Endothelial cell (in vitro differentiated cells): Measurements from ENCODE around the gene CCNI2. TPM values are rescaled to one million over a fixed set of nuclear protein-coding genes. Genes with fewer than 3 reads are reported as not detected.

Experiments used
- DNase-seq: peaks from one replicate; pipeline ENCODE4 v3.0.0; 2021; ENCODE audit warnings: low spot score
- H3K27ac Mint-ChIP-seq: one replicate; pipeline ENCODE4 v1.8.0; 2021; ENCODE audit warnings: mixed read lengths, inconsistent platforms; ENCODE audit not compliant: unreplicated experiment
- H3K27me3 Mint-ChIP-seq: one replicate; pipeline ENCODE4 v1.8.0; 2021; ENCODE audit warnings: mild to moderate bottlenecking, moderate library complexity, mixed read lengths, inconsistent platforms; ENCODE audit not compliant: unreplicated experiment
- H3K36me3 Mint-ChIP-seq: one replicate; pipeline ENCODE4 v1.8.0; 2021; ENCODE audit warnings: mild to moderate bottlenecking, low read depth, mixed read lengths, inconsistent platforms; ENCODE audit not compliant: unreplicated experiment
- H3K4me1 Mint-ChIP-seq: one replicate; pipeline ENCODE4 v1.8.0; 2021; ENCODE audit warnings: mild to moderate bottlenecking, mixed read lengths, inconsistent platforms; ENCODE audit not compliant: unreplicated experiment
- H3K4me3 Mint-ChIP-seq: one replicate; pipeline ENCODE4 v1.8.0; 2021; ENCODE audit warnings: mild to moderate bottlenecking, mixed read lengths, inconsistent platforms; ENCODE audit not compliant: unreplicated experiment
- H3K9me3 Mint-ChIP-seq: one replicate; pipeline ENCODE4 v1.8.0; 2021; ENCODE audit warnings: mixed read lengths, inconsistent platforms; ENCODE audit not compliant: unreplicated experiment
- total RNA-seq: library from RNA; stranded (reverse); fragmentation: NEBNext Ultra II Directional; extraction: Animal tissue kit (Norgen Biotek cat#: 25700); gene quantifications from one replicate; pipeline ENCODE4 v1.2.1, GENCODE V29; 2021; ENCODE audit not compliant: unreplicated experiment
- TF ChIP-seq, protein P1 (sequence below): fragments of 200-600 bp; sonication (generic); IDR thresholded peaks from one replicate; pipeline ENCODE4 v1.5.0; 2021; ENCODE audit warnings: antibody characterized with exemption; ENCODE audit not compliant: unreplicated experiment

CCNI2 gene
- total RNA-seq, 1 donor from 2014 or later: not detected

DNA sequence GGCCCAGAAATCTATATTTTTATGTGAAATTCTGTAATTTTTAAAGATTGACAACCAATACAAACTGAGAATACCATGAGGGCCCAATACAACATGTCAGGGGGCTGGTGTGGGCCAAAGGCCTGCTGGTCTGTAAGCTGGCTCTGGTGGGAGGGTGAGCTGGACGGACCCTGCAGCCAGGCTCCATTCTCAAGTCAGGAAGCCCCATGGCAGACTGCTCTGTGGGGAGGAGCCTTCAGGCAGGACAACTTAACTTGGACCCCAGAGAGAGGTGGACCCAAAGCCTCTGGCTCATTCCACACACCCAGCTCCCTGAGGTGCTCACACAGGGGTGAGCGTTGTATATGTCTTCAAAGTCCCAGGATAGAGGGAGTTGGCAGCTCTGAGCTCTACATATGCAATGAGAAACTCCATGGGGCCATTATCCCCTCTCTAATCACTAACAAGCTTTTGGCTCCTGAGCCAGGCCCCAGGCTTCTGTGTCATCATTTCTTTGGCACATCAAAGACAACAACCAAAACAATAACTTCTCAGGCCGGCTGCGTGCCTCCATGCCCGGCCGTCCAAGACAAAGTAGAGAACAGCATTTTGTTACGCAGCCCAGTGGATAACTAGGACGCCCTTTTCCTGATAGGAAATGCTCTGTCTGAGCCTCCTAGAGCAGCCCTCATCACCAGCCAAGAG lies 23.4 kb downstream of the CCNI2 start:
- Mint-ChIP-seq H3K4me3 (no peak overlapping the region), H3K27ac (no peak overlapping the region), H3K36me3 (peaks cover 8% of the 10 kb centered on the region), H3K9me3 (no peaks in the 10 kb centered on the region), H3K27me3 (peaks cover 6% of the 10 kb centered on the region), H3K4me1 (peaks cover 15% of the 10 kb centered on the region)
- DNase-seq: no peak
- TF ChIP-seq, protein P1, sequence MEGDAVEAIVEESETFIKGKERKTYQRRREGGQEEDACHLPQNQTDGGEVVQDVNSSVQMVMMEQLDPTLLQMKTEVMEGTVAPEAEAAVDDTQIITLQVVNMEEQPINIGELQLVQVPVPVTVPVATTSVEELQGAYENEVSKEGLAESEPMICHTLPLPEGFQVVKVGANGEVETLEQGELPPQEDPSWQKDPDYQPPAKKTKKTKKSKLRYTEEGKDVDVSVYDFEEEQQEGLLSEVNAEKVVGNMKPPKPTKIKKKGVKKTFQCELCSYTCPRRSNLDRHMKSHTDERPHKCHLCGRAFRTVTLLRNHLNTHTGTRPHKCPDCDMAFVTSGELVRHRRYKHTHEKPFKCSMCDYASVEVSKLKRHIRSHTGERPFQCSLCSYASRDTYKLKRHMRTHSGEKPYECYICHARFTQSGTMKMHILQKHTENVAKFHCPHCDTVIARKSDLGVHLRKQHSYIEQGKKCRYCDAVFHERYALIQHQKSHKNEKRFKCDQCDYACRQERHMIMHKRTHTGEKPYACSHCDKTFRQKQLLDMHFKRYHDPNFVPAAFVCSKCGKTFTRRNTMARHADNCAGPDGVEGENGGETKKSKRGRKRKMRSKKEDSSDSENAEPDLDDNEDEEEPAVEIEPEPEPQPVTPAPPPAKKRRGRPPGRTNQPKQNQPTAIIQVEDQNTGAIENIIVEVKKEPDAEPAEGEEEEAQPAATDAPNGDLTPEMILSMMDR: no peak

DNA sequence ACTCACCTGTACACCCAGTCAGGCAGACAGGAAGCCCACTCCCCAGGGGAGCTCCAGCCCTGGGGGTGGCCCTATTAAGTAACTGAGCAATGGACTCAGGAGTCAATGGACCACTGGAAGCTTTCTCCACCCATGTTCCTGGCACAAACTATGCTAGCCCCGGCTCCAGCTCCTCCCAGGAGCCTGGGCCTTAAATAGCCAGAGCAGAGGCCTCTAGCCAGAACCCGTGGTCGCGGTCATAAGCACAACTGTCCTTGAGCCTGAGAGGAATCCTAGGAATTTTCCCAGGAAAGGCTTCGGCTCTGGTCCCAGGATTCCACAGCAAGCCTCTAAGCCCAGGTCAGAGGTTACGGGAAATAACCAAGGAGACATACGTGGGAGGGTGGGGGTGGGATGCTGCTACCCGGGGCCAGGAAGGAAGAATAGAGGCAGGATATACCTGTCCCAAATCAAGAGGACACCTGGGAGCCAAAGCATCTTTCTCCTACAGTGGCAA lies 24.3 kb downstream of the CCNI2 start:
- peaks cover 8% of the 10 kb centered on the region for H3K36me3 Mint-ChIP-seq
- DNase-seq: no peak
- TF ChIP-seq, protein P1: no peak
- H3K9me3 Mint-ChIP-seq: no peaks in the 10 kb centered on the region
- no peak overlapping the region for H3K4me3 Mint-ChIP-seq
- peaks cover 21% of the 10 kb centered on the region for H3K4me1 Mint-ChIP-seq
- no peak overlapping the region for H3K27ac Mint-ChIP-seq
- peaks cover 9% of the 10 kb centered on the region for H3K27me3 Mint-ChIP-seq

DNA sequence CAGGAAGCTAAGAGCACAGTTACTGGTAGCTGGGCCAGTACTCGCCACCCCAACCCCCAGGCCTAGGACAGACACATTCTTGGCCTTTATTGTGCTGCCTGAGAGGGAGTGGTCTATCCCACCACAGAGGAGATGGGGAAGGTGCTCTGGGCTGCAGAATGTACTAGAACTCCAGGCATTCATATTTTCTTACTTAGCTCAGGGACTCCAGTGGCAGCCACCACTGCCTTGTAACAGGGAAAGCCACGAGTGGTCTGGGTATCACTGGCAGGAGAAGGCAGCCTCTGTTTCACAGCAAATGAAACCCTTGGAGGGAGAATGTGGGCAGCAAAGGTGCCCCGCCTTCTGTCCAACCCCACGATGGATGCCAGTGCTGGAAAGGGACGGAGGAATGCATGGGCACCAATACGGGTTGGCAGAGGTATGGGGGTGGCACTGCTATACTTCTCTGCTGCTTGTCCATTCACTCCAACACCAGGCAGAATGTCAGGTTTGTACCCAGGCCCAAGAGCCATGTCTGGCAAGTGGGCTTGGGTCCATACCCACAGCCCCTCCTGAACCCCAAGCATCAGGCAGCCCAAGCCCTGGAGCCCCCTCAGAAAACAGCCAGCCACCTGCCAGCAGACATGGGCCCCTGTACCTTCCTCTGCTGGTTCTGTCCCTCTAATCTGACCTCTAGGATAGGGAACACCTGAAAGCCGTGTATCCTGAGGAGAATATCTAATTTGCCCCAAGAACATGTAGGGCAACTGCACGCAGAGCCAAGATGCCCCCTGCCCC lies 25.3 kb downstream of the CCNI2 start:
- H3K9me3 Mint-ChIP-seq: no peaks in the 10 kb centered on the region
- no peaks in the 10 kb centered on the region for H3K36me3 Mint-ChIP-seq
- peaks cover 15% of the 10 kb centered on the region for H3K4me1 Mint-ChIP-seq
- H3K27ac Mint-ChIP-seq: no peak overlapping the region
- no peak for DNase-seq
- TF ChIP-seq, protein P1: no peak
- H3K4me3 Mint-ChIP-seq: no peak overlapping the region
- H3K27me3 Mint-ChIP-seq: peaks cover 7% of the 10 kb centered on the region

DNA sequence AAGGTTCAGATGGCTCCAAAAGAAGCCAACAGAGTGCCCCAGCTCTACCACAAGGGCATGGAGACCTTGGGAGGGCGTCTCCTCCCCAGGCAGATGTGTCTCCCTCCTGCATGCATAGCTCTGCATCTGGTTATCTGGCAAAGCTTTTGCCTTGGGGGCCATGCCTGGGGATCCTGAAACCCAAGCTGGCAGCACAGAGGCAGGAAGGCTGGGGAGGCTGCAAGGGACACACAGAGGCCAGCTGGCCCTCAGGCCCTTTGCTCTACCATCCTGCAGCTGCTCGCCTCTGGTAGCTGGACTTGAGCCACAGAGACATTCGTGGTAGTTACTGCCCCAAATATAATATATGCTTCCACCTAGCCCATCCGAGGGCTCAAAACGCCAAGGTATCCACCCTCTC lies 25.9 kb downstream of the CCNI2 start:
- Mint-ChIP-seq H3K36me3 (peaks cover 3% of the 10 kb centered on the region), H3K27ac (no peak overlapping the region), H3K9me3 (no peaks in the 10 kb centered on the region), H3K4me3 (no peak overlapping the region), H3K27me3 (peaks cover 7% of the 10 kb centered on the region), H3K4me1 (peaks cover 13% of the 10 kb centered on the region)
- no peak for DNase-seq
- TF ChIP-seq, protein P1: no peak
